Activated CD8-positive, alpha-beta memory T cell treated with anti-CD3 and anti-CD28 coated beads, Interleukin-2, amount 50 U/mL, for 1 hour (primary cell): ENCODE measurements around the gene SOX2.

Experiments
- DNase-seq: peaks from one replicate; pipeline ENCODE4 v3.0.0-alpha.2; 2020; ENCODE audit errors: extremely low read depth

The SOX2 gene

GRCh38 chr3:181711325-181712135, at the start of gene SOX2:
TSS of gene SOX2 (plus strand) at chr3:181711925. CDS start at chr3:181712361, 436 bp downstream.
- DNase-seq: no peak

GRCh38 chr3:181683563-181683962, 28.2 kb upstream of the SOX2 start:
- no peak for DNase-seq

DNA sequence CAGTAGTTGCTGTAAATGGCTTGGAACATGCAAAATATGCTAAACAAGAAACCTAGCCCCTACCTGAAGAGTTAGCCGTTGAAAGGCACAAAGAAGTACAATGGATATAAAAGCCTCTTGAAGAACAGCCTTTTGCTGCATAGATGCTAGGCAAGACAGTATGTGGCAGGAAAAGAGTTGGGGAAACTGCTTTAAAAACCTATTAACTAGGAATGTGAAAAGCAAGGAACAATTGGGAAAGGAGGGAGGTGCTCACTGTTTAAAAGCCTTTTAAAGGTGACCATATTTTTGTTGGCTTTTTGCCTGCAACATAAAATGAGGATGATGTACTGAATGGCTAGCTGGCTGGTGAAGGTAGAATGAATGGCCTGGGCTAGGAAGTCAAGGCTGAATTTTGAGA, 24.5 kb upstream of the SOX2 start:
- DNase-seq: no peak

DNA sequence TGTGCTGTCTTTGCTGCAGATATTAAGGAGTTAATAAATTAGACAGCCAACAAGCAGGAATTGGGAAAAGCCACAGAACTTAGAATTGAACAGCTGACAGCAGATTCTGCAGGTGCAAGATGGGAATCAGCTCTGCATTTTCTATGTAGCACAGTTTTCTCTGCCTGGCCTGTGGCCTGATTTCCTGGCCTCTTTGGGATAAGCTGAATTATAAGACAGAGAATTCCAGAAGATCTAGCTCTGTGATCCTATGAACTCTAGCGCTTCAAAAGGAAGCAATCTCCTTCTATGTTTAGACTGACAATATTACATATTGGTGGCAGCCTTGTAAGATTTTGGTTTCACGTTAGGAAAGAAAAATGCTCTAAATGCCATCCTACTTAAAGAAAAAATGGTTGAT, 24.0 kb upstream of the SOX2 start:
- DNase-seq: no peak

DNA sequence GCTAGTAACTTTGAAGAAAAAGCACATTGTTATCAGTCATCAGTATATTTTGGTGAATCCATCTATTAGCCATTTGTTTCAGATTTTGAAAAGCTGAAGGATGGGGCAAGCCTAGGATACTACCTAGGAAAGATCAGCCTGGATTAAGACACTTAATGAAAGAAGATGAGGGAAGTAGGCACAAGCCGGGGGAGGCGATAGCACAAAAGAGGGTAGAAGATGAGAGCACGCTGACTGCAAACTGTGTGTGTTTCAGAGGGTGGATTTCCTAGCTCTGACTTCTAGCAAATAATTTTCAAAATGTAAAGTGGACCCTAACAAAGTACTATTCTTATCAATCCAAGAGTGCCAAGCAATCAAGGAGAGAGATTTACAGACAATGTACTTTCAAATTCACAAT, 22.2 kb upstream of the SOX2 start:
- no peak for DNase-seq

- no peak for DNase-seq
These were observed 21.0 kb upstream of the SOX2 start for GRCh38 chr3:181690769-181691168.

DNA sequence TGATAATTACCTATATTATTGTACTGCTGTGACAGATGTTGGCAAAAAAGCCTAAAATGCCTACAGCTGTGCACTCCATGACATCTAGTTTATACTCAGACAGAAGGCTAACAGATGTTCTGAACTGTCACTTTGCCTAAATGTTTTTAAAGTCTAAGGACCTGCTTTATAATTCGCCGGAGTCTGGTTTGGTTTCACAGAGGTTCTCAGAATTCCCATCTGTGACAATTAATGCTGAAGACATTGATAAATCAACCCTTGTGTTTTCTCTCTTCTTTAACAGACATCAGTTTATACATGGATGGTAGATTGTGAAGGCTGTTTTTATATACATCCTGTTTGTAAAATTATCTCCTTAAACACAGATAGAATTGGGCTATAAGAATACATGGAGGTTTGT, 19.8 kb upstream of the SOX2 start:
- DNase-seq: no peak

DNA sequence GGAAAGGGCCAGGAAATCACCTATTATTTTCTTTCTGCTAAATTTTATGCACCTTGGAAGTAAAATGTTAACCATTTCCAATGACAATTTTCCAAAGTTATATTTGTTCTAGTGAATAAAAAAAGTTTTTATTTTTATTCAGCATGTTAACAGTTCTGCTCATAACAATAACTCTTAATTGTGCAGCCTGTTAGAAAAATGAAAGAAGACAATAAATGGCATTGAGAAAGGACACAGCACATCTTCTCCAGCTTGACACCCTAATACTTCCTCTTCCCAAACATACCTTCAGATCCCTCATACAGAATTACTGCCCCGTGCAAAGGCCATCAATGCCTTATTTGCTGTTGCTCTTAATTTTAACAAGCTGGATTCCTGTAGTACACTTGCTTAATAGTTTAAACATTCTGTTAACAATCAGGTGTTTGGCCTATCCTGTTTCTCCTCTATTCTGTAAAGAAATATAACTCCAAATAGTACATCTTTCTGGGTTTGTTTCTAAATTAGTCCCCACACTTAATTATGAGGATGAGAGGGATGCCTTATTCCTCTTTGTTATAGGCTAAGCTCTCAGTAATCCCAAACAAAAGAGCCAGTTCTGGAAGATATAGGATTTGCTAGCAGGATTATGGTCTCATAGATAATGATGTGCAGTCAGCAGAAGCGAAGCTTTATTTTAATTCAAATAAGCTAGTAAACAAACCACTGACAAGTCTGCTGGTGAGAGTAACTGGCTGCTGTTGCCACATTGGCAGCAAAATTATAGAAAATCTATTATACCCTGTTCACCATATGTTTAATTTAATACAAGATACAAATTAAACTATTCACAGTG, 19.2 kb upstream of the SOX2 start:
- no peak for DNase-seq

DNA sequence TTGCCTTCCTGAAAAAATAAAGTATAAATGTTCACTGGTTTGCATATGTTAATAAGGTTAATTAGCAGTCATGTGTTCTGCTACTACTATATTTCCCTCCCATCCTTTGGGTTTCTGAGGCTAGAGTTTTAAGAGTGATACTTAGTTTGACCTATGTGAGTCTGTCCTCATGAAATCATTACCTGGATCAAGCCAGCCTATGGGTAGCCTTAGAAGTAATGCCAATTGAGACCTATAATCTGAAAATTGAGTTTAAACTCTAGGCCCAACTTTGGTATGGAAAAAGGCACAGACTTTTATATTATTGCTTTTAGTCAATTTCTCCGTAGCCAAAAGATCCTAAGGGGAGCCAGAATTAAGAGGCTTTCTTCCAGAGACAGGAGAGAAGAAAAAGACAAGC, 18.4 kb upstream of the SOX2 start:
- no peak for DNase-seq

DNA sequence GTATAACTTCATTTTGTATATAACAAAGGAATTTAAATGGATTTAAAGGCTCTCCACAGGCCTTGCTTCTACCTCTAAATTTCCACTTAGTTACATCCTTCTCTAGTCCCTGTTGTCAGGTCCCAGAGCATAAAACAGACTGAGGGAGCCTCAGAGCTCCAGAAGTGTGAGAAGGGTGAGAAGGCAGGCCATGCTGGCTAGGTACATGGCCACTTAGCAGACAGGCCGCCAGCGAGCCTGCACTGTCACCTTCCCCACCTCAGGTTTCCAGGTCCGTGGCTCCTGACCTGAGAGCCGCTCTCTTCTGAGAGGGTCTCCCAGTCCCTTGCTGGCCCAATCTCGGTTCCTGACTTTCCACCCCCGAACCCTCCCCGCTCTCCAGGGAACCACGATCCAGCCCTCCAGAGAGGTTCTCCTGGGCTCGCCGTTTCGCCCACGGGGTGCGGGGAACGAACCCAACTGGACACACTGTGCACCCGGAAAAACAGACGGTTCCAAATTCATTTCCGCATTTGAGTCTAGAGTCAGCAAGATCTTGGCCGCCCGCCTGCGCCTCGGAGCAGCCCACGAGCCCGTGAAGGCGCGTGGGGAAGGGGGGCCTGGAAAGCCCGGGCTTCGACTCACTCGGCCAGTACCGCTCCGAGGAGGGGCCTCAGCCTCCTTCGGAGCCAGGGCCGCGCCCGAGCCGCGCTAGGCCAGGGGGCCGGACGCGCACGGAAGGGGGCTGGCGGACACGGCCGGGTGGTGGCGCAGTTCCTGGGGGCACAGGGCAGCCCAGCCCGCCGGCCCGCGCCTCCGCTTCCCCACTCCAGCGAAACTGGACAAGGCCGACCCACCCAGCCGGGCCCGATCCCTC, 16.7 kb upstream of the SOX2 start:
- DNase-seq: no peak

- no peak for DNase-seq
These were observed 15.8 kb upstream of the SOX2 start for GRCh38 chr3:181695661-181696491.

DNA sequence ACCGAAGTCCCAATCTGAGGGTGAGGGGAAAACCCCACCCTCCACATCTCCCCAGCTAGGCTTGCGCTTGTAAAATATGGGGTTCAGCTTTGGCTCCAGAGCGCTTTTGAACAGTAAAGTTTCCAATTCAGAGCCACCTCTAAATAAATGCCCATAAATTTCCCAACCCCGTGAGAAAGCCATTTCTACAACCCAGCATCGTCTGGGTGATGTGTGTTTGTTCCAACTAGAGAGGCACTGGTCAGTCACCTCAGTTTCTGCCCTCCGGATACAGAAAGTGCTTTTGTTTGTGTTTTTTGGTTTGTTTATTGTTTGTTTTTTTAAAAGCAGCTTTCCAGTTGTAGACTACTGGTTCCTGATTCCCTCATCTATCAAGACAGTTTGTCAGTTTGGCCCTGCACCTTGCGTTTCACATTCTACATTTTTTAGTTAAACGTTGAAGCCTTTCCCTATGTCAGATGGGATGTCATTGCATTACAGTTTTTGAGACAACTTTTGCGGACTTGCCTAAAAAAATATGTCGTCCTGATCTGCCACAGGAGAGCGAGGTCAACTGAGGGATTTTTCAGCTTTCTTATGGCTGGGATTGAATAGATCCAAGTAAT, 15.0 kb upstream of the SOX2 start:
- no peak for DNase-seq

DNA sequence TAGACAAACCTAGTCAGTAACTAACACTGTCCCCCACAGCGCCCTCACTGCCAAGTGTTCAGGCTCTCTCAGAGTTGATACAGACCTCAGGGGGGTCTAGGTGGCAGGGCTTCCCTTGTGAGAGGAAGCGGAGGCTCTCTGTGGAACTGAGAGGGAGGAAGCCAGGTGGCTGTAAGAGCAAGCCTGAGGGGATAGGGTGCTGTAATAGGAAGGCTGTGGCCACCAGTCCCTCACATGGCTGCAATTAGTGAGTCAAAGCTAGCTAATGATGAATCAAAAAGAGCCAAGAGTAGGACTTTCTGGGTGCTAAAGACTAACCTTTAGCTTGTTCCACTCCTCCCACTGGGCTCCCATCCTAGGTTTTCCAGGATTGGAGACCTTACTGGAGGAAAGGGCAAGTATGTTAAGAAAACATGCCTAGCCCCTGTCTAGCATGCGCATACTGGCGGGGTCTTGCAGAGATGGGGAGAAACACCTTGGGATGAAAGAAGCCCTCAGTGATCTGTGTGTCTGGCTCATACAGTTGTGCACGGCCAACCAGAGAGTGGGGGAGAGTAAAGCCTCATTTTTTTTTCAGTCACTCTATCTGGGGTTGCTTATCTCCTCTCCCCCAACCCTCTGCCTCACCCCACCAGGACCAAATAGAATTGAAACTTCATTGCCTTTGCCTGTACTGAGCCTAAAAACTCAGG, 13.3 kb upstream of the SOX2 start:
- no peak for DNase-seq

GRCh38 chr3:181699171-181699903, 12.4 kb upstream of the SOX2 start:
- no peak for DNase-seq

DNA sequence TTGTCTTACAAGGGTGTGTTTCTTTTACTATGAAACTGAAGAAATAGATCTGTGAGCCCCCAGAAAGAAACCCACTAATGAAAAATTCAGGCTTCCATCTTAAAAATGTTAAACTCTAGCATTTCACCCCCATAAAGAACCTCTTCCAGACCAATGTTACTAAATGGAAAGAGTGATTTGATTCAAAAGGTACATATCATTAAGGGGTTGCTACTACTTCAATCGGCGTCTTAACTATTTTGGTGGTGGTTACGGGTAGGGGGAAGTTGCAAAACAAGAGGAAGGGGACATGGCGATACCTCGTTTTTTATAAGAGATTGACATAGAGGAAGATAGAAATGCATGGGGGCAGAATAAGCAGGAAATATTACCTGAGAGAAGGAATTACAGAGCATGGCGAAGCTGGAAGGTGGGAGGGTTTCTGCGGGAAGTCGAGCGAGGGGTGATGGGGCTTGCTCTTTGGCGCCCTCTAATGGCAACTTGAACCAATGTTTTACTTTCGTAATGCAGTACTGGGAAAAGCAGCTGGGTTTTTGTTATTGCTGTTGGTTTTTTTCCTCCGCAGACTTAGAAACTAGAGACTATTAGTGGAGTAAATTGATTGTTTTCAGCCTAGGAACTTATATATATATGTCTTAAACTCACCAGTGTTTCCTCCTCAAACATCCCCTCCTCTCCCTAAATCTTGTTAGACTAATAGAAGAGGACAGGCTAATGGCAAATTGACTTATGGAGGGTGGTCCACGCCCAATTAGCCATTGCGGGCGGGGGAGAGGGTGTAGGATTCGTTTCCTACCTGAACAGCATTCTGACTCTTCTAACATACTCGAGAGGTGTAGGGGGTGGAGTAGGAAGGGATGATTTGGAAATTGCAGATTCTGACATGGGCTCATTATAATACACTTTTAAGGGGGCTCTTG, 11.3 kb upstream of the SOX2 start:
- no peak for DNase-seq

- DNase-seq: no peak
These were observed 10.6 kb upstream of the SOX2 start for GRCh38 chr3:181701096-181701495.

- DNase-seq: no peak
These were observed 7.9 kb upstream of the SOX2 start for GRCh38 chr3:181703601-181704420.
